GM13976 (cell line): ENCODE data around the gene CHST15.

Source experiments
- DNase-seq: peaks from one replicate; pipeline ENCODE4 v3.0.0; 2012; ENCODE audit warnings: low spot score
- CTCF ChIP-seq: IDR thresholded peaks from 2 replicates; pipeline ENCODE4 v1.5.1; 2012; ENCODE audit warnings: borderline replicate concordance, mild to moderate bottlenecking; ENCODE audit not compliant: insufficient read depth; ENCODE audit errors: extremely low read depth, missing control alignments, control extremely low read depth
- in situ Hi-C: fragments of 300-500 bp; cut with MboI; formaldehyde crosslinking; loops from one replicate; pipeline ENCODE4 v1.12.0; 2022; ENCODE audit warnings: low sequenced_read_pairs, mixed read lengths, inconsistent platforms; ENCODE audit not compliant: unreplicated experiment

CHST15 gene

GRCh38 chr10:123958241-123958640 is 135.2 kb downstream of the CHST15 start:
- in situ Hi-C loops, result loop anchor here (25.0 kb wide), 1 partner anchor 871 kb away; no protein-coding TSS in a partner anchor
- TF ChIP-seq CTCF, result no peak
- no peak for DNase-seq
